HepG2 (cell line): ENCODE results near the gene HES1. TPM values are rescaled to one million over a fixed set of nuclear protein-coding genes. Genes with fewer than 3 reads are reported as not detected.

Experiments used
- ARID5B ChIP-seq: IDR thresholded peaks from 2 replicates; pipeline ENCODE4 v1.4.0; 2020; ENCODE audit warnings: mild to moderate bottlenecking, missing genetic modification reagents
- ETV5 ChIP-seq: IDR thresholded peaks from 2 replicates; pipeline ENCODE4 v1.6.1; 2018; ENCODE audit warnings: missing biosample characterization, missing genetic modification reagents, inconsistent platforms, borderline replicate concordance
- HNF1A ChIP-seq, 2 experiments: sonication (generic) in 1 of 2; formaldehyde crosslinking in 1 of 2; IDR thresholded peaks; 2 replicates each; pipeline versions ENCODE4 v1.4.0 to v1.6.1; 2016 to 2020; ENCODE audit warnings: borderline replicate concordance in 1 of 2, low read depth in 1 of 2, mild to moderate bottlenecking in 1 of 2, missing genetic modification reagents in 1 of 2
- NCOA1 ChIP-seq: sonication (generic); formaldehyde crosslinking; IDR thresholded peaks from 2 replicates; pipeline ENCODE4 v1.9.0; 2021; ENCODE audit warnings: missing genetic modification reagents
- NFIB ChIP-seq: sonication (generic); formaldehyde crosslinking; IDR thresholded peaks from 2 replicates; pipeline ENCODE4 v1.9.0; 2021; ENCODE audit warnings: missing genetic modification reagents, mild to moderate bottlenecking, borderline replicate concordance
- NFKB2 ChIP-seq: sonication (generic); formaldehyde crosslinking; IDR thresholded peaks from 2 replicates; pipeline ENCODE4 v1.4.0; 2020; ENCODE audit warnings: missing genetic modification reagents, borderline replicate concordance
- NR2F6 ChIP-seq, 2 experiments: IDR thresholded peaks; 2 replicates each; pipeline ENCODE4 v1.6.1; 2016; ENCODE audit warnings: antibody characterized with exemption in 1 of 2, mild to moderate bottlenecking in 1 of 2
- NRL ChIP-seq: sonication (generic); formaldehyde crosslinking; IDR thresholded peaks from 2 replicates; pipeline ENCODE4 v1.5.0; 2020; ENCODE audit warnings: missing genetic modification reagents, mild to moderate bottlenecking, moderate library complexity, borderline replicate concordance
- SAP130 ChIP-seq: IDR thresholded peaks from 2 replicates; pipeline ENCODE4 v1.6.1; 2016; ENCODE audit warnings: low read depth
- SNAPC4 ChIP-seq: sonication (generic); formaldehyde crosslinking; IDR thresholded peaks from 2 replicates; pipeline ENCODE4 v1.4.0; 2020; ENCODE audit warnings: mild to moderate bottlenecking, missing genetic modification reagents
- TRIM24 ChIP-seq: sonication (generic); formaldehyde crosslinking; IDR thresholded peaks from 2 replicates; pipeline ENCODE4 v1.8.0; 2022; ENCODE audit warnings: mild to moderate bottlenecking, missing genetic modification reagents
- ZBTB39 ChIP-seq: sonication (generic); formaldehyde crosslinking; IDR thresholded peaks from 2 replicates; pipeline ENCODE4 v1.5.0; 2020; ENCODE audit warnings: missing genetic modification reagents
- ZNF205 ChIP-seq: IDR thresholded peaks from 2 replicates; pipeline ENCODE4 v1.6.1; 2018; ENCODE audit warnings: missing biosample characterization, missing genetic modification reagents
- polyA plus RNA-seq, 8 experiments: library from polyadenylated mRNA; depleted of rRNA in 3 of 8; stranded (reverse) in 7 of 8; unstranded in 1 of 8; fragments of >200 nt; fragmentation: Illumina TruSeq in 4 of 8; extraction: Trizol in 4 of 8; gene quantifications; 2 replicates each; pipeline versions ENCODE4 v1.2.1 to v1.2.3, GENCODE V29; 2011 to 2016; ENCODE audit warnings: low read depth in 4 of 8, missing spikeins in 1 of 8, mixed read lengths in 1 of 8; ENCODE audit not compliant: insufficient read depth in 1 of 8
- total RNA-seq, 5 experiments: library from RNA; depleted of rRNA; stranded (reverse); fragments of >200 nt; fragmentation: Illumina TruSeq; extraction: Trizol; gene quantifications; 2 replicates each; pipeline ENCODE4 v1.2.3, GENCODE V29; 2016; ENCODE audit warnings: low read depth in 1 of 5

Gene HES1
- total and polyA plus RNA-seq, 2 of the 13 experiments (the other 11 are each of a cell fraction or from before 2014, with no cell fraction given) = 15.4 to 19.8 TPM

- TF ChIP-seq ARID5B (CRISPR knock-in tag) = peak; percentile 59
- no peak for TF ChIP-seq NCOA1 (CRISPR knock-in tag)
- TF ChIP-seq NRL (CRISPR knock-in tag) = no peak
- TF ChIP-seq ZNF205 (CRISPR knock-in tag) = no peak
- TF ChIP-seq NFKB2 (CRISPR knock-in tag) = 0 out of 2 replicates have a peak, but pooled peaks have one; percentile 34
- TF ChIP-seq NR2F6 (IDR thresholded peaks at IDR 0.05) = peak; percentile 31; the same call in 1 of the 2 replicates
- peak; percentile 50 for TF ChIP-seq NR2F6 (CRISPR knock-in tag; IDR thresholded peaks at IDR 0.05)
- no peak for TF ChIP-seq ZBTB39
- TF ChIP-seq SAP130 (CRISPR knock-in tag) = peak; percentile 31; the same call in 1 of the 2 replicates
- no peak for TF ChIP-seq ETV5 (CRISPR knock-in tag)
- no peak for TF ChIP-seq NFIB (CRISPR knock-in tag)
- no peak for TF ChIP-seq HNF1A (IDR thresholded peaks at IDR 0.05; ENCODE audit: low read depth)
- TF ChIP-seq HNF1A (CRISPR knock-in tag; IDR thresholded peaks at IDR 0.05; ENCODE audit: borderline replicate concordance) = peak; percentile 31; the same call in 1 of the 2 replicates
- TF ChIP-seq TRIM24 = no peak
- TF ChIP-seq SNAPC4 (CRISPR knock-in tag) = peak; percentile 99
These were observed 23.0 kb downstream of the HES1 start (continued) for GRCh38 chr3:194158942-194159439.
